GM19239 (cell line): ENCODE measurements around the gene ANO10.

Source experiments
- DNase-seq: peaks from one replicate; pipeline ENCODE4 v3.0.0; 2011; ENCODE audit warnings: low spot score; ENCODE audit not compliant: insufficient read length
- FAIRE-seq: peaks from 2 replicates; lab custom pipeline; 2011; peaks lifted over from hg19 to GRCh38; lab: Jason Lieb, UNC

The ANO10 gene

GRCh38 chr3:43334976-43335375, 286.8 kb downstream of the ANO10 start:
- FAIRE-seq: no peak
- no peak for DNase-seq

- DNase-seq (no peak), FAIRE-seq (no peak)
Measured at GRCh38 chr3:43331381-43331780, 290.4 kb downstream of the ANO10 start.

- FAIRE-seq (no peak), DNase-seq (no peak)
Measured at GRCh38 chr3:43330981-43331380, 290.8 kb downstream of the ANO10 start.

GRCh38 chr3:43328653-43329052, 293.2 kb downstream of the ANO10 start:
- no peak for FAIRE-seq
- no peak for DNase-seq

GRCh38 chr3:43327582-43327979, 294.2 kb downstream of the ANO10 start:
- no peak for DNase-seq
- FAIRE-seq: no peak

- FAIRE-seq (peak; percentile 55), DNase-seq (no peak)
Measured at GRCh38 chr3:43326891-43327581, 294.8 kb downstream of the ANO10 start.

- no peak for DNase-seq
- FAIRE-seq: no peak
Measured at GRCh38 chr3:43323541-43323940, 298.3 kb downstream of the ANO10 start.

- no peak for FAIRE-seq
Measured at GRCh38 chr3:43320288-43320687, 301.5 kb downstream of the ANO10 start.

GRCh38 chr3:43319794-43320193, 302.0 kb downstream of the ANO10 start:
- no peak for DNase-seq
- no peak for FAIRE-seq

More at GRCh38 chr3:43320288-43320687, 301.5 kb downstream of the ANO10 start:
- DNase-seq: no peak

GRCh38 chr3:43319376-43319775, 302.4 kb downstream of the ANO10 start:
- DNase-seq (no peak), FAIRE-seq (no peak)

- FAIRE-seq (no peak), DNase-seq (no peak)
Measured at GRCh38 chr3:43317461-43318316, 304.1 kb downstream of the ANO10 start.

GRCh38 chr3:43316783-43317460, 304.9 kb downstream of the ANO10 start:
- no peak for DNase-seq
- no peak for FAIRE-seq
